HG03565 (cell line): Measurements from ENCODE around the gene PDE8A.
"Not testable (repeated sequence)": the region's sequence is repeated elsewhere in the genome, so short reads cannot be mapped to it uniquely, and the experiment has no call there.

Experiments
- ATAC-seq: cut with Tn5 transposase; IDR thresholded peaks from one replicate; pipeline ENCODE4 v1.9.1; 2021; ENCODE audit warnings: mild to moderate bottlenecking, moderate library complexity; ENCODE audit not compliant: unreplicated experiment

PDE8A gene

GRCh38 chr15:84988909-84989644 lies 7.4 kb downstream of the PDE8A start:
- ATAC-seq = no peak

GRCh38 chr15:84990507-84990906 lies 8.9 kb downstream of the PDE8A start:
- ATAC-seq = no peak

- ATAC-seq = no peak
These were observed 9.5 kb downstream of the PDE8A start for GRCh38 chr15:84991014-84991712.

- no peak for ATAC-seq
These were observed 10.7 kb downstream of the PDE8A start for GRCh38 chr15:84992157-84992944.

GRCh38 chr15:84996055-84996454 lies 14.4 kb downstream of the PDE8A start:
- ATAC-seq = no peak

GRCh38 chr15:84996714-84997113 lies 15.1 kb downstream of the PDE8A start:
- not testable (repeated sequence) for ATAC-seq

- ATAC-seq = not testable (repeated sequence)
These were observed 15.6 kb downstream of the PDE8A start for GRCh38 chr15:84997214-84997613.

GRCh38 chr15:85000189-85000864 lies 18.7 kb downstream of the PDE8A start:
- ATAC-seq = no peak

- no peak for ATAC-seq
These were observed 19.3 kb downstream of the PDE8A start for GRCh38 chr15:85000937-85001336.

GRCh38 chr15:85002517-85002916 lies 20.9 kb downstream of the PDE8A start:
- no peak for ATAC-seq

- no peak for ATAC-seq
These were observed 22.1 kb downstream of the PDE8A start for GRCh38 chr15:85003593-85004312.

- ATAC-seq = no peak
These were observed 22.9 kb downstream of the PDE8A start for GRCh38 chr15:85004550-85004949.

GRCh38 chr15:85005319-85005718 lies 23.7 kb downstream of the PDE8A start:
- ATAC-seq = no peak

- ATAC-seq = no peak
These were observed 24.1 kb downstream of the PDE8A start for GRCh38 chr15:85005746-85006145.

- ATAC-seq = no peak
These were observed 24.5 kb downstream of the PDE8A start for GRCh38 chr15:85006201-85006600.

GRCh38 chr15:85006655-85007054 lies 25.0 kb downstream of the PDE8A start:
- no peak for ATAC-seq

- no peak for ATAC-seq
These were observed 25.5 kb downstream of the PDE8A start for GRCh38 chr15:85007137-85007536.

GRCh38 chr15:85007741-85008397 lies 26.2 kb downstream of the PDE8A start:
- no peak for ATAC-seq

GRCh38 chr15:85008474-85009260 lies 27.0 kb downstream of the PDE8A start:
- ATAC-seq = no peak
